IMR-90 (cell line): ENCODE results near the gene RNF114. TPM values are rescaled to one million over a fixed set of nuclear protein-coding genes. Genes with fewer than 3 reads are reported as not detected.

Experiments used
- ATAC-seq: fragments of 200-7000 bp; cut with Tn5 transposase; 2 replicates; pipeline ENCODE4 v1.9.1; 2020; ENCODE audit warnings: low read depth, mild to moderate bottlenecking, moderate library complexity
- BruUV-seq: library from RNA; stranded (reverse); fragments of 400-500 nt; replicated peaks from 2 replicates; lab custom pipeline; 2021; lab: Mats Ljungman, UMichigan
- CTCF ChIA-PET: fragments of 300-600 bp; formaldehyde crosslinking; extraction: SDS; loops from one replicate; lab custom pipeline; 2021; ENCODE audit warnings: antibody characterized with exemption; lab: Yijun Ruan, JAX
- POLR2A ChIA-PET: fragments of 300-600 bp; sonication (Branson Sonifier 250); formaldehyde crosslinking; loops from one replicate; lab custom pipeline; 2022; ENCODE audit warnings: antibody characterized with exemption; ENCODE audit not compliant: unreplicated experiment; lab: Charles Lee
- DNase-seq: peaks from one replicate; pipeline ENCODE4 v3.0.0; 2013
- H2AFZ ChIP-seq: replicated peaks from 2 replicates; pipeline ENCODE3; 2013; ENCODE audit warnings: low read length, mild to moderate bottlenecking; ENCODE audit not compliant: poor library complexity
- H2AK5ac ChIP-seq: 2 replicates; pipeline ENCODE4 v1.6.1; 2013; ENCODE audit warnings: low read depth, low read length, inconsistent platforms
- H2AK9ac ChIP-seq: replicated peaks from 2 replicates; pipeline ENCODE3; 2013; ENCODE audit warnings: mild to moderate bottlenecking, low read depth, low read length, moderate library complexity; ENCODE audit not compliant: poor library complexity
- H2BK120ac ChIP-seq: 2 replicates; pipeline ENCODE4 v1.6.1; 2013; ENCODE audit warnings: low read depth, low read length, inconsistent platforms
- H2BK15ac ChIP-seq: 3 replicates; pipeline ENCODE4 v1.6.1; 2013; ENCODE audit warnings: low read depth, low read length, inconsistent platforms
- H2BK20ac ChIP-seq: 2 replicates; pipeline ENCODE4 v1.6.1; 2013; ENCODE audit warnings: low read depth, mild to moderate bottlenecking, inconsistent platforms, low read length, moderate library complexity
- H2BK5ac ChIP-seq: 2 replicates; pipeline ENCODE4 v1.6.1; 2013; ENCODE audit warnings: mild to moderate bottlenecking, low read depth, low read length, inconsistent platforms; ENCODE audit not compliant: poor library complexity, severe bottlenecking
- H3K14ac ChIP-seq: replicated peaks from 2 replicates; pipeline ENCODE4 v1.6.1; 2013; ENCODE audit warnings: low read depth, low read length, inconsistent platforms
- H3K18ac ChIP-seq: 2 replicates; pipeline ENCODE4 v1.6.1; 2013; ENCODE audit warnings: low read depth, low read length, control low read depth
- H3K23ac ChIP-seq: 2 replicates; pipeline ENCODE4 v1.6.1; 2013; ENCODE audit warnings: low read depth, low read length, inconsistent platforms
- H3K27ac ChIP-seq: 2 replicates; pipeline ENCODE4 v1.5.1; 2013; ENCODE audit warnings: mild to moderate bottlenecking, control low read depth, low read length; ENCODE audit not compliant: insufficient read depth
- H3K27me3 ChIP-seq: 2 replicates; pipeline ENCODE4 v1.6.1; 2013; ENCODE audit warnings: low read length; ENCODE audit not compliant: control insufficient read depth, insufficient read depth
- H3K36me3 ChIP-seq: 2 replicates; pipeline ENCODE4 v1.6.1; 2013; ENCODE audit warnings: low read length, mixed read lengths; ENCODE audit not compliant: control insufficient read depth, insufficient read depth
- H3K4ac ChIP-seq: 2 replicates; pipeline ENCODE4 v1.6.1; 2013; ENCODE audit warnings: low read depth, low read length, inconsistent platforms
- H3K4me1 ChIP-seq: 2 replicates; pipeline ENCODE4 v1.6.1; 2013; ENCODE audit warnings: low read length, mixed read lengths; ENCODE audit not compliant: control insufficient read depth, insufficient read depth
- H3K4me2 ChIP-seq: 2 replicates; pipeline ENCODE4 v1.6.1; 2013; ENCODE audit warnings: low read depth, mild to moderate bottlenecking, control low read depth, low read length, moderate library complexity
- H3K4me3 ChIP-seq: 2 replicates; pipeline ENCODE4 v1.5.1; 2013; ENCODE audit warnings: low read depth, mild to moderate bottlenecking, control low read depth, low read length, moderate library complexity; ENCODE audit not compliant: insufficient read depth
- H3K56ac ChIP-seq: 2 replicates; pipeline ENCODE4 v1.6.1; 2013; ENCODE audit warnings: low read length, inconsistent platforms; ENCODE audit not compliant: insufficient read depth; ENCODE audit errors: extremely low read depth
- H3K79me1 ChIP-seq, 2 experiments: 2 replicates each; pipeline ENCODE4 v1.6.1; 2013; ENCODE audit warnings: low read length in 2 of 2, inconsistent platforms in 1 of 2, low read depth in 1 of 2
- H3K9ac ChIP-seq: 2 replicates; pipeline ENCODE4 v1.6.1; 2013; ENCODE audit warnings: low read depth, low read length, control low read depth
- H3K9me1 ChIP-seq: 2 replicates; pipeline ENCODE4 v1.6.1; 2013; ENCODE audit warnings: low read length, inconsistent platforms; ENCODE audit not compliant: insufficient read depth
- H3K9me3 ChIP-seq: 2 replicates; pipeline ENCODE4 v1.6.1; 2013; ENCODE audit warnings: low read length; ENCODE audit not compliant: control insufficient read depth, insufficient read depth
- H4K20me1 ChIP-seq: 2 replicates; pipeline ENCODE4 v1.6.1; 2013; ENCODE audit warnings: low read length, inconsistent platforms; ENCODE audit not compliant: insufficient read depth
- H4K5ac ChIP-seq: 2 replicates; pipeline ENCODE4 v1.6.1; 2013; ENCODE audit warnings: mild to moderate bottlenecking, low read depth, low read length, control low read depth
- H4K8ac ChIP-seq, 2 experiments: 2 replicates each; pipeline ENCODE4 v1.6.1; 2013; ENCODE audit warnings: low read depth in 2 of 2, low read length in 2 of 2, control low read depth in 1 of 2, inconsistent platforms in 1 of 2
- H4K91ac ChIP-seq: 2 replicates; pipeline ENCODE4 v1.6.1; 2013; ENCODE audit warnings: low read depth, low read length, inconsistent platforms; ENCODE audit not compliant: insufficient read depth
- CHD1 ChIP-seq: IDR thresholded peaks from 2 replicates; pipeline ENCODE4 v1.6.1; 2012; ENCODE audit warnings: low read depth, low read length, improper control_type of control experiment
- CTCF ChIP-seq: conservative IDR thresholded peaks from 2 replicates; pipeline ENCODE4 v1.5.1; 2012; ENCODE audit warnings: mild to moderate bottlenecking, low read depth, low read length, improper control_type of control experiment
- ELK1 ChIP-seq: fragments of 150-350 bp; IDR thresholded peaks from 2 replicates; pipeline ENCODE4 v1.6.1; 2016; ENCODE audit warnings: low read depth, mild to moderate bottlenecking, low read length, moderate library complexity, borderline replicate concordance
- FOS ChIP-seq: fragments of 150-350 bp; IDR thresholded peaks from 2 replicates; pipeline ENCODE4 v1.6.1; 2016; ENCODE audit warnings: low read depth, low read length
- NFE2L2 ChIP-seq: fragments of 150-350 bp; IDR thresholded peaks from 2 replicates; pipeline ENCODE4 v1.6.1; 2016; ENCODE audit warnings: low read depth, mild to moderate bottlenecking, low read length
- POLR2A ChIP-seq: IDR thresholded peaks from 2 replicates; pipeline ENCODE4 v1.6.1; 2012; ENCODE audit warnings: mild to moderate bottlenecking, low read depth, low read length
- WGBS, 2 experiments: methylation state at CpG; one replicate each; pipeline versions ENCODE4 v1.1.5 to v1.1.7; 2013; ENCODE audit warnings: missing lambda C conversion rate in 2 of 2; ENCODE audit not compliant: insufficient read length in 1 of 2; ENCODE audit errors: extremely low coverage in 2 of 2; 5-methylcytosine and 5-hydroxymethylcytosine counted together
- dilution Hi-C: fragments of 300-500 bp; cut with HindIII; formaldehyde crosslinking; loops from one replicate; pipeline ENCODE4 v1.14.3; 2018; ENCODE audit warnings: low sequenced_read_pairs; ENCODE audit not compliant: unreplicated experiment
- in situ Hi-C: fragments of 300-500 bp; cut with MboI; formaldehyde crosslinking; loops from 3 replicates; pipeline ENCODE4 v1.14.3; 2019; ENCODE audit warnings: low sequenced_read_pairs, inconsistent platforms, mixed read lengths
- intact Hi-C: fragments of 100-400 bp; cut with micrococcal nuclease; formaldehyde crosslinking; loops from 2 replicates; pipeline ENCODE4 v1.10.0; 2022
- polyA plus RNA-seq, 3 experiments: library from polyadenylated mRNA; depleted of rRNA; stranded (reverse); fragments of >200 nt; gene quantifications; 2 replicates each; pipeline ENCODE4 v1.2.3, GENCODE V29; 2012; ENCODE audit warnings: low replicate concordance in 1 of 3
- total RNA-seq: library from RNA; depleted of rRNA; stranded (reverse); fragments of >200 nt; gene quantifications from 2 replicates; pipeline ENCODE4 v1.2.3, GENCODE V29; 2012

Gene RNF114
- total and polyA plus RNA-seq, 2 of the 4 experiments (the other 2 are of a cell fraction), result 44.6 to 62.3 TPM

- H3K4me2 ChIP-seq, result no peak overlapping the region
- H3K4ac ChIP-seq, result no peak overlapping the region
- 0 out of 2 replicates have a peak, but pooled peaks cover 4% of the 10 kb centered on the region for H3K9me1 ChIP-seq
- no peak overlapping the region for H3K9ac ChIP-seq
- no peak overlapping the region for H3K27ac ChIP-seq
- no peaks in the 10 kb centered on the region for H3K36me3 ChIP-seq
- no peaks in the 10 kb centered on the region for H4K20me1 ChIP-seq
- in situ Hi-C loops (no loop called here), intact Hi-C loops (no loop called here), dilution Hi-C loops (no loop called here)
- DNase-seq, result no peak
- no peak overlapping the region for H3K4me3 ChIP-seq
- H2BK120ac ChIP-seq, result no peak overlapping the region
- H3K79me1 ChIP-seq, result no peaks in the 10 kb centered on the region
- H4K5ac ChIP-seq, result no peak overlapping the region
- H2BK20ac ChIP-seq, result no peak overlapping the region
- no peak overlapping the region for H3K56ac ChIP-seq
- H2AK5ac ChIP-seq, result no peak overlapping the region
- CTCF ChIA-PET, result no interaction called here
- no peak overlapping the region for H2AK9ac ChIP-seq
- no peaks in the 10 kb centered on the region for H3K9me3 ChIP-seq
- H3K14ac ChIP-seq, result no peak overlapping the region
- H4K91ac ChIP-seq, result no peak overlapping the region
- TF ChIP-seq FOS, result no peak
- no peak for TF ChIP-seq ELK1
- TF ChIP-seq NFE2L2, result no peak
- TF ChIP-seq CHD1, result no peak
- TF ChIP-seq POLR2A, result no peak
- no peak for TF ChIP-seq CTCF
- no peak for ATAC-seq
- H3K4me1 ChIP-seq, result no peaks in the 10 kb centered on the region
- POLR2A ChIA-PET, result no interaction called here
- H4K8ac ChIP-seq, result no peak overlapping the region
- no peak overlapping the region for H3K18ac ChIP-seq
- no peak overlapping the region for H2BK15ac ChIP-seq
- H2AFZ ChIP-seq, result no peak overlapping the region
- no TSS peak for BruUV-seq
- 93% methylated on average over 3 of the region's 7 CpGs; no CpG with 5 or more reads in 1 of the 2 experiments for WGBS, 2 experiments
- no peaks in the 10 kb centered on the region for H3K27me3 ChIP-seq
- no peak overlapping the region for H2BK5ac ChIP-seq
- H3K23ac ChIP-seq, result no peak overlapping the region
These were observed 63.1 kb downstream of the RNF114 start for GRCh38 chr20:49999329-49999728.
